Suppressor macrophage treated with lipopolysaccharide for 1 hour (primary cell): ENCODE measurements around the gene COPB1.

ENCODE experiments used
- DNase-seq, 3 donors: peaks; one replicate each; pipeline ENCODE4 v3.0.0-alpha.2; 2020 to 2022

The COPB1 gene

DNA sequence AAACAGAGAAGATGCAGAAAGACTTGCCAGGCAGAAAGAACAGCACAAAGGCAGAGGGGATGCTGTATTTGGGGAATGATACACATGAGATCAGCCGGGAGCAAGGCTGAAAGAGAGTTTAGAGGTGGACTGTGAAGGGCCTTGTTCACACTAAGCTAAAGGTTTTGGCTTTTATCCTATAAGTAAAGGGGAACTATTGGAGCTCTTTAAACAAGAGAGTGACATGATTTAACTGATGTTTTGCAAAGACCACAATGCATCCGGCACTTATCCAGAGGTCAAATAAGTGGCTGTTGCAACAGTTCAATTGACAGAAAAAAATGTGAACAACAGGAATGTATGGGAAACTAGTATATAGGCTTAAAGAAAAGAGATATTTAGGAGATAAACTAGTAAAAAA, 76.0 kb downstream of the COPB1 start:
- no peak for DNase-seq

DNA sequence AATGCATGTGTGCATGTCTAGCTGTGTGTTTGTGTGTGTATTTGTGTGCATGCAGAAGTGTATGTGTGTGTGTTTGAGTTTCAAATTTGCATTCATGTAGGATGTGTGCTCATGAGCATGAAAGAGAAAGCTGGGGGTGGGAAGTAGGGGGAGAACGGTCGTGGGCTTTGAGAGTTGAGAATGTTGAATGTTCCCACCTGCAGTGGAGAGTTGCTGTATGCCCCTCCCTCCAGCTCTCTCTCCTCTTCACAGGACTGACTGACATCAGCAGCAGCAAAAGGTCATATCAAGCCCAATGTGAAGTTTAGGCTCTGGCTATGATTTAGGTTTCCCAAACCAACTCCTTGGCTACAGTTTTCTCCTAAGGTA, 76.8 kb downstream of the COPB1 start:
- no peak for DNase-seq

DNA sequence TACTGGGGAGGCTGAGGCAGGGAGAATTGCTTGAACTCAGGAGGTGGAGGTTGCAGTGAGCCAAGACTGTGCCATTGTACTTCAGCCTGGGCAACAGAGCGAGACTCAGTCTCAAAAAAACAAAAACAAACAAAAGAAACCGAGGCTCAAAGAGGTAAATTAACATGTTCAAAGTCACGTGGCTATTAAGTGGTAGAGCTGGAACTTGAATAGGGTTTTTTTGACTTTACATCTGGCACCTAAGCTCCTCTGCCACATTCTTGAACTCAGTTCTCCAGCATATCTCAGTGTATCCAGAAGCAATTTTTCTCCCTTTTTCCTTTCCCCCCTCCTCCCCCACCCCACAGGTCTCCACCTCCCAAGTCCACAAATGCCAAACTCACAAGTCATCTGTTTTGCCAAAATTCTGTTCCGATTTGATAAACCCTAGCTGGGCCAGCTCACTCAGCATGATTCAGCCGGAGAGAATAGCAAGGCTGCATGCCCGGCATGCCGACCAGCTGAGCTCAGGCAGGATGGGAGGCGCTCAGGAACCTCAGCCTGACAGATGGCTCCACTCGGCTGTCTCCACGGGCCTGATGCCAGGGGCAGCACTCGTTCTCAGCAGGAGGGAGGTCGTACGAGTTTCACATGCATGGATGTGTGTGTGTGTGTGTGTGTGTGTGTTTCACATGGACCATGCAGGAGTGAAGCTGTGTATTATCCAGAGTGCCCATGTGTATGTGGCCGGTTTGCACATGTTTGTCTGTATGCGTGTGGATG, 77.4 kb downstream of the COPB1 start:
- DNase-seq, result no peak

DNA sequence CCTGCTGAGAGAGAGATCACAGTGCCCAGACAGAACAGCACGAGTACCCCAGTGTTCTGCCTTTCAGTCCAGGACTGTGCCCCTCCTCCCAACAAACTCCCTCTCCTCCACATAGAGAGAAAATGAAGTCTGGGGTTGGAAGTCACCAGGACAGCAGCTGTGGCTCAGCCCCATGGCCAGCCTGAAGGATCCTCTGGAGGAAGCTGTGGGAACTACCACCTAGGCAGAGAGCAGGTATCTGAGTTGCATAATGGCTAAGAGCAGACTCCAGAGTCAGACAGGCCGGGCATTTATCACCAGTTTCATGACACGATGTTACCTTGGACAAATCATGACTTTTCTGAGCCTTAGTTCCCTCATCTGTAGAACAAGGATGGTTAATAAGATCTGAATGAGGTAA, 79.4 kb downstream of the COPB1 start:
- DNase-seq, result no peak

DNA sequence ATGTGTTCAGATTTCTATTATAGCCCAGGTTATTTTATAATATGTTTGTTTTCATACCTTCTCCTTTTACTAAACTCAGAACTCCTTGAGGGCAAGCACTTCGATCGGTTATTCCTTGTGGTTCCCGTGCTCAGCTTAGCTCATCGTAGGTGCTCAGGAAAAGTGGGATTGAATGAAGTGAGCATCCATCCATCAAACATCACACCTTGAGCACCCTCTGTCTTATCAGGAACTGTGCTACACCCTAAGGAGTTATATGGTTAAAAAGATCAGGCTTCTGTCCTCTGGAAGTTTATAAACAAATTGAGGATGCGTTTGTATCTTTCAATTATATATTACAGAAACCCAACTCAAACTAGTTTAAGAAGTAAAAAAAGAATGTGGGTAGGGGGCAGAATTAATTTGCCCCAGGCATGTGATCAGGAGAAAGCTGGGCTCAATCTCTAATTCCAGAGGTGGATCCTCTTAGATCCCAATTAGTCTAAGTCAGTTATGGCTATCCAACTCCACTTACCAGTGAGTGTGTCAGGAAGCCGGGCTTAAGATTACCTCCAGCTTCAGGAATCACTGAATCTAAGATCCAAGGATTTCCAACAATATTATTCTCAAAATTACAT, 80.7 kb downstream of the COPB1 start:
- no peak for DNase-seq

DNA sequence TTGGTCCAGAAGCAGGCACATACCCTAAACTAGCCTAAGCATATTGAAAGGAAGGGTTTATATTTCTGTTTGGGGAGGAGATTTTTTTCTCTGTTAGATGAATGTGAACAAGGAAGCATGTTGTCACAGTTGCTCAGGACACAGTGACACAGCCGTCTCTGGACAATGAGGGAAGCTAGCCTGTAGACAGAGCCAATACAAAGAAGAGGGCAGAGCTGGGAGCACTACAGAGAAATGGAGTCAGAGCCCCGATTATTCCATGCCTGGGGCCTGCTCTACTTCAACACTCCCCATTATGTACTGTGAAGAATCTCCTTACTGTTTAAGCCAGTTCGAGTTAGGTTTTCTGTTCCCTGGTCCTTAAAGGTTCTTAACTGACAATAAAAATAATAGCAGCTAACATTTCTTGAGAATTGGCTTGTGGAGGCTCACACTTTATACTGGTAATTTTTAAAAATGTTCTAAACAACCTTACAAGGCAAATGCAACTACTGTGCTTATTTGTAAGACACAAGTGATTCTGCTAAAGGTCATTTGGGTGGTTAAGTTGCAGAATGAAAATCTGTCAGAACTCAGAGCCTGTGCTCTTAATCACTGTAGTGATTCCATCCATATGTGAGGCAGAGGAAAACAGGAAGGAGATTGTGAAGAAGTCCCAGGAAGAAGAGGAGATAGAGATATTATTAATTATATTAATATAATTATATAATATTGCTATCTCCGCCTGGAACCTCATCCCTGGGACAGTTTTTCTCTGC, 81.8 kb downstream of the COPB1 start:
- DNase-seq, result peak in 1 of 3 donors; percentile 10

DNA sequence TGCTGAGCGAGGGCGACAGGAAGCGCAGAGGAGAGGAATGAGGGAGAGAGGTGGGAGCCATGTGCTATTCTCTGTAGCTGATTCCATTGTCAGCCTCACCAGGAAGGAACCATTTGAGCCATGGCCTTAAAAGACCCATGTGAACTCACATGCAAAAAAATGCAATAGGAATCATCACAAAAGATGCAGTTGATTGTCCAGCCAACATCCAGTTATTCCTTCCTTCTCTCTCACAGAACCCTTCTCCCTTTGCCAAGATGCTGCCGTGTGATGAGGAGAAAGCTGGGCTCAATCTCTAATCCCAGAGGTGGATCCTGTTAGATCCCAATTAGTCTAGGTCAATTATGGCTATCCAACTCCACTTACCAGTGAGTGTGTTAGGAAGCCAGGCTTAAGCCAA, 82.4 kb downstream of the COPB1 start:
- no peak for DNase-seq

DNA sequence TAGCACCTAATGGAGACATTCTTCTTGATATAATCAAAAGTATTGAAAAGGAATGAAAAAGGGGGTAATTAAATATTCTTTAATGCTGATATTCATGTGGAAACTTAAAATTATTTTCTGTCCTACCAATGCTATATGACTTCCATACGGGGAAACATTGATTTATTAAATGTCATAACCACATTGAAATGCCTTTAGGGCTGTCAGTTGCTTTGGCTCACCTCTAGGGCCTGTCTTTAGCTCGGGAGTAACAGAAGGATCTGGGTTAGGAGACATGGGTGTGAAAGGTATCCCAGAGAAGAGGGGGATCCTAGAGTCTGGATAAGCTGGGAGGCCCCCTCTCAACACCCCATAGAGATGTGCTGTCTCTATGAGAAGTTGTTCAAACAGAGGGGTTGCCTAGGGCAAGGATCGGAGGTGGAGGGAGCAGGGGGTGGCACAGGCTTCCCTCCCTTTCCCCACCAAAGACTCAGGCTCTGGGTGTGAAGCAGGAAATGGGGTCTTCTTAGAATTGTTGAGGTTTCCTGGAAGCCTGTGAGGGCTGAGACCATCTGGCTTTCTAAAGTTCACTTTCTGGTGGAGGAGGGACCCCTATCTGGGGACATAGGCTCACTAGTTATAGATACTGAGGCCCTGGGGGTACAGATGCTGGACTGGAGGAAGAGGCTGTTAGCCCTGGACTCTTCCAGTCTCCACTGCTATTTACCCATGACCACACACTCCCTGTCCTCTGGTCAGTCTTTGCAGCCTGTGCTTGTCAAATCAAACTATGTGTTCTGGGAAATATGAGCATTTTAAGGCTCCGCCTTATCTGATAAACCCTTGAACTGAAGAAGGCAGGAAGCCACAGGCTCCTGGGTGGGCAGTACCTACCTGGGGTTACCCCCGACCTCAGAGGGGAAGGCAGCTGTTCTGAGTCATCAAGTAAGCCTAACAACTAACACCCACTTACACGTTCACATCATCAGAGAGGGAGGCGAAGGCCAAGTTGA, 84.8 kb downstream of the COPB1 start:
- DNase-seq, result peak; percentile 41 to 49 (median 48)

DNA sequence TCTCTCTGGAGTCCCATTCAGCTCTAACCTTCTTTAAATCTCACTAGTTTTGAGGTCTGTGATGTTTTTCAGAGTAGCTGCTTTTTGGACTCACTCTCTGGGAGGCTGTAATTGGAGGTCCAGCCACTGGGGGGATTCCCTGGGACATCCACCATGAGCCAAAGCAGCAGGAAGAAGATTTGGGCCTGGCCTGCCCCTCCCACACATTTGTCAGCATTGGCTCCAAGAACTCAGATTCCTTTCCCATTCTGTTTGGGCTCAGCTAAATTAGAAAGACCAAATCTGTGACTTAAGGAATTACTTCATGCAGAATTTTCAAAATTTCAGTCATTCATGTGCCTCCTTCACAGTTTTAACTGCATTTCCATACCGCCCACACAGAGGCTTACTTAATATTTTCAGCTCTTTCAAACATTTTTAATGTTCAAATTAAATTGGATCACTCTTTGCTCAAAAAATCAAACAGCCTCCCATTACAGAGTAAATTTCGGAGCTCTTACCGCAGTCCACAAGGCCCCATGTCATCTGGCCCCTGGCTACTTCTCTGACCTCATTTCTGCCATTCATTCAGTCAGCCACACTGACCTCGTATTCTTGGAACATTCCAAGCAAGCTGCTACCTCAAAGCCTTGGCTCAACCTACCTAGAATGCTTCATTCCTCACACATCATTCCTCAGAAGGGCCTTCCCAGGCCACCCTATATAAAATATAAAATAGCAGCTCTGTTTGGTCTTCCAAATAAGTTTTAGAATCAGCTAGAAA, 86.1 kb downstream of the COPB1 start:
- DNase-seq, result peak; percentile 80 to 88 (median 87)

DNA sequence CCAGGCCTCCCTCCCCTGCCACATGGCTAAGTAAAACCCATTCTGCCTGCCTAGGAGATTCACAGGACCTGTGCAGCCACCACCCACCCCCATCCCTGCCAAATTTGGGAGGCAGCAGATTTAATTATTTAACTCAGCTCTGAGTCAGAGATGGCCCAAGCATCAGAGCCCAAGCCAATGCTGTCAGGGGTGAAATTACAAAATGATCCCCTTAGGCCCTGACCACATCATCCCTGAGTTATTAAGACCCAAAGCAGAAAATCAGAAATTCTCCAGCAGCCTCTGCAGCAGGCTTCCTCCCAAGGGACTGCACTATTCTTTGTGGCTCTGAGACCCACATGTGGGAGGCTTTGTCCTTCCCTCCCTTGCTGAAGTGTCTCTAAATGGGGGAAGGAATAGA, 87.8 kb downstream of the COPB1 start:
- no peak for DNase-seq

DNA sequence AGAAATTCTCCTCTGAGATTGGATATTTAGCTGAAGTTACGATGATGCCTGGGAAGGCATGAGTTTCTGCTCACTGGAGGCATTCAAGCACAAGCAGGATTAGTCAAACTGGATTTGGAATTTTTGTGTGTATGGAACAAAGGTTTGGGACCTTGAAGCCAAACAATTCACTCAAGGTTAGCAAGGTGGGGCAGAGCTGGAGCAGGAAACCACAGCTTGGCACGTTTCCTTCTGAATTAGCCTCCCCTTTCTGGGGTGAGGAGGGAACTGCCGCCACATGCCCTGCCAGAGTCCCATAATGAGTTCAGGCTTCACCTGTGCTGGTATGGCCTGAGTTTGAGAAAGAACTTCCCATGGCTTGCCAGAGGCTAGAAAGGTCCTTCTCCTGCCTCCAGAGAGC, 89.7 kb downstream of the COPB1 start:
- DNase-seq, result no peak

DNA sequence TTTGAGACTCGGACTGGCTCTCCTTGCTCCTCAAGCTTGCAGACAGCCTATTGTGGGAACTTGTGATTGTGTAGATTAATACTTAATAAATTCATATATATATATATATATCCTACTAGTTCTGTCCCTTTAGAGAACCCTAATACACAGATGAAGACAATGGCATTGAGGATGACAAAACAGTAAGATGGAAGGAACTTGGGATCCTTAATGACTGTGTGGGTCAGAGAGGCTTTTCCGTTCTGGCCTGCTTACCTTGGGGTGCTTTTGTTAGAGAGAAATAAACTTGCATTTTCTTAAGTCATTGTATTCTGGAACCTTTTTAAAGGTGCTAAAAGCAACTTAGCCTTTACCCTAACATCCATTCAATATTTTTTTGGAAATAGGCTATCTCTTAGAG, 91.0 kb downstream of the COPB1 start:
- no peak for DNase-seq
